Uterus (tissue), 4 donors: Measurements from ENCODE around the gene WNT7A. TPM values are rescaled to one million over a fixed set of nuclear protein-coding genes. Genes with fewer than 3 reads are reported as not detected.

Experiments
- DNase-seq, 2 donors: peaks; one replicate each; pipeline ENCODE4 v3.0.0-alpha.2; 2019 to 2020
- H3K27ac ChIP-seq, 2 donors: fragments of 200-600 bp; sonication (generic); 1 replicate in 1 of 2; 2 replicates in 1 of 2; pipeline ENCODE4 v1.5.1; 2016 to 2018
- H3K27me3 ChIP-seq, 2 donors: fragments of 200-600 bp; sonication (generic); one replicate each; pipeline ENCODE4 v1.5.1; 2018 to 2019; ENCODE audit warnings: control low read depth in 1 of 2
- H3K36me3 ChIP-seq, 2 donors: fragments of 200-600 bp; sonication (generic); one replicate each; pipeline ENCODE4 v1.5.1; 2019; ENCODE audit warnings: control low read depth in 1 of 2
- H3K4me1 ChIP-seq, 2 donors: fragments of 200-600 bp; sonication (generic); one replicate each; pipeline ENCODE4 v1.5.1; 2018 to 2019; ENCODE audit warnings: control low read depth in 1 of 2
- H3K4me3 ChIP-seq, 2 donors: fragments of 200-600 bp; sonication (generic); 1 replicate in 1 of 2; 2 replicates in 1 of 2; pipeline ENCODE4 v1.5.1; 2018 to 2019; ENCODE audit warnings: mild to moderate bottlenecking in 1 of 2
- H3K9me3 ChIP-seq, 2 donors: fragments of 200-600 bp; sonication (generic); one replicate each; pipeline ENCODE4 v1.5.1; 2019; ENCODE audit warnings: control low read depth in 1 of 2
- CTCF ChIP-seq, 4 experiments: fragments of 200-600 bp in 2 of 4; fragments of 450-650 bp in 2 of 4; sonication (generic) in 2 of 4; IDR thresholded peaks; one replicate each; pipeline ENCODE4 v1.5.1; 2016 to 2019; ENCODE audit warnings: antibody characterized with exemption in 4 of 4, mild to moderate bottlenecking in 2 of 4, moderate library complexity in 1 of 4
- POLR2A ChIP-seq, 2 donors: fragments of 450-650 bp; IDR thresholded peaks; one replicate each; pipeline ENCODE4 v1.6.1; 2016; ENCODE audit warnings: antibody characterized with exemption in 2 of 2, mild to moderate bottlenecking in 1 of 2, moderate library complexity in 1 of 2
- intact Hi-C: fragments of 100-400 bp; cut with DNase I; formaldehyde crosslinking; loops from one replicate; pipeline ENCODE4 v1.15.1; 2023; ENCODE audit warnings: low total_unique reads
- total RNA-seq, 4 donors: library from RNA; depleted of rRNA in 3 of 4; stranded (reverse); fragments of >200 nt in 3 of 4; gene quantifications; one replicate each; pipeline versions ENCODE4 v1.1.0 to v1.2.4, GENCODE V29; 2014 to 2023
- donor health status: DM: yes; HTN: yes; CAD: no.

The WNT7A gene
- total RNA-seq, 4 donors from 2014 or later, result 0.21 to 19.8 (median 0.26) TPM; not detected in 1

DNA sequence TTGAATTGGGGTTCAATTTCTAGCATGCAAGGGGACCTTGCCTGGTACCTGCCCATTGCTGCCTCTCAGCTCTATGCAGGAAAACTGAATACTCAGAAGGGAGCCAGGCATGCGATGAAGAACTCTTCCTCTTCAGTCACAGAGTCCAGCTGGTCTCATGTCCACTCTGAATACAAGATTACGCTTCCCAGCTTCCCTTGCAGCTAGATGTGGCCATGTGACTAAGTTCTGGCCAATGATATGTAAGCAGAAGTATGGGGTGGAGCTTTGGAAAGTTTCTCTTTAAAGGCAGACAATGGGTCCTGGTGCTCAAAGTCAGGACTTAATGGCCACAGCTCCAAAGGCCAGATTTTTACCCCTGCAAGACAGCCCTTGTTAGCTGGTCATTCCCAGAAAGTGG is 9.0 kb downstream of the WNT7A start:
- no peak for TF ChIP-seq POLR2A (IDR thresholded peaks at IDR 0.05)
- no peak for TF ChIP-seq CTCF (IDR thresholded peaks at IDR 0.05)
- no peak overlapping the region for H3K4me3 ChIP-seq

DNA sequence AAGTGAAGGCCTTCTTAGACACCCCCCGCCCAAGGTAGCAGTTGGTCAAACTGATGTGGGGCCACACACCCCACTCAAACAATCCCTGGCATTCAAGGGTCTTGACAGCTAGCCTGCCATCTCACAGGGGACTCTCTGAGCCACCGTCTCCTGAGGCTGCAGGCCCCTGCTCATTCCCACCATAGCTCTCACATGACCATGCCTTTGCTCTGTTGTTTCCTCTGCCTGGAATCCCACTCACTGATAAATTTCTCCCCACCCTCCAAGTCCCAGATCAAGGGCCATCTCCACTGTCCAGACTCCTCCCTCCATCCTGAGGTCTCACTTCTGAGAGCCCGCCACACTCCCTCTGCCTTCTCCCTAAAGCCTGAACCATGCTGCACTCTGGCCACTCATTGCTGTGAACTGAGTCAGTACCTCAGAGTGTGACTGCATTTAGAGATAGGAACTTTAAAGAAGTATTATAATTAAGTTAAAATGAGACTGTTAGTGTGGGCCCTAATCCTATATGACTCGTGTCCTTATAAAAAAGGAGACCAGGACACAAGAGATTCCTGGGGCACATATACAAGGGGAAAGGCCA is 10.0 kb downstream of the WNT7A start:
- no peak for TF ChIP-seq POLR2A (IDR thresholded peaks at IDR 0.05)
- TF ChIP-seq CTCF (IDR thresholded peaks at IDR 0.05), result no peak
- intact Hi-C loops, result no loop called here
- Histone ChIP-seq H3K9me3 (no peaks in the 10 kb centered on the region), H3K4me1 (no peaks in the 10 kb centered on the region), H3K36me3 (no peaks in the 10 kb centered on the region), H3K27me3 (no peaks in the 10 kb centered on the region), H3K27ac (no peak overlapping the region), H3K4me3 (no peak overlapping the region)
- DNase-seq, result no peak

More for the DNA sequence above, 9.0 kb downstream of the WNT7A start:
- H3K36me3 ChIP-seq, result no peaks in the 10 kb centered on the region
- no peak for DNase-seq
- intact Hi-C loops, result no loop called here
- H3K4me1 ChIP-seq, result no peaks in the 10 kb centered on the region
- H3K27ac ChIP-seq, result no peak overlapping the region
- H3K9me3 ChIP-seq, result no peaks in the 10 kb centered on the region
- H3K27me3 ChIP-seq, result no peaks in the 10 kb centered on the region

DNA sequence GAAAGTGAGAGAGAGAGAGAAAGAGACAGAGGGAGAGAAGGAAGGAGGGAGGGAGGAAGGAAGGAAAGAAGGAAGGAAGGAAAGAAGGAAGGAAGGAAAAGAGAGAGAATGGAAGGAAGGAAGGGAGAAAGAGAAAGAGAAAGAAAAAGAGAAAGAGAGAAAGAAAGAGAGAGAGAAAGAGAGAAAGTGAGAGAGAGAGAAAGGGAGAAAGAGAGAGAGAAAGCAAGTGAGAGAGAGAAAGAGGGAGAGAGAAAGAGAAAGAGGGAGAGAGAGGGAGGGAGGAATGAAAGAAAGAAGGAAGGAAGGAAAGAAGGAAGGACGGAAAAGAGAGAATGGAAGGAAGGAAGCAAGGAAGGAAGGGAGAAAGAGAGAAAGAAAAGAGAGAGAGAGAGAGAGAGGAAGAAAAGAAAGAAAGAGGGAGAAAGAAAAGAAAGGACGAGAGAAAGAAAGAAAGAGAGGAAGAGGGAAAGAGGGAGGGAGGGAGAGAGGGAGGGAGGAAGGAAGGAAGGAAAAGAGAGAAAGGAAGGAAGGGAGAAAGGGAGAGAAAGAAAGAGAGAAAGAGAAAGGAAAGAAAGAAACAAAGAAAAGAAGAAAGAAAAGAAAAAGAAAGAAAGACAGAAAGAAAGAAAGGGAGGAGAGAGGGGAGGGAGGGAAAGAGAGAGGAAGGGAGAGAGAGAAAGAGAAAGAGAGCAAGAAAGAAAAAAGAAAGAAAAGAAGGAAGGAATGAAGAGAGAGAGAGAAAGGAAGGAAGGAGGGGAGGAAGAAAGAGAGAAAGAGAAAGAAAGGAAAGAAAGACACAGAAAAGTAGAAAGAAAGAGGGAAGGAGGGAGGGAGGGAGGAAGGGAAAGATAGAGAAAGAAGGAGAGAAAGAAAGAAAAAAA is 10.8 kb downstream of the WNT7A start:
- TF ChIP-seq CTCF (IDR thresholded peaks at IDR 0.05) (no peak), POLR2A (IDR thresholded peaks at IDR 0.05) (no peak)
- Histone ChIP-seq H3K4me3 (no peak overlapping the region), H3K36me3 (no peaks in the 10 kb centered on the region), H3K4me1 (no peaks in the 10 kb centered on the region), H3K27me3 (no peaks in the 10 kb centered on the region), H3K9me3 (no peaks in the 10 kb centered on the region), H3K27ac (no peak overlapping the region)
- intact Hi-C loops, result no loop called here
- DNase-seq, result no peak

DNA sequence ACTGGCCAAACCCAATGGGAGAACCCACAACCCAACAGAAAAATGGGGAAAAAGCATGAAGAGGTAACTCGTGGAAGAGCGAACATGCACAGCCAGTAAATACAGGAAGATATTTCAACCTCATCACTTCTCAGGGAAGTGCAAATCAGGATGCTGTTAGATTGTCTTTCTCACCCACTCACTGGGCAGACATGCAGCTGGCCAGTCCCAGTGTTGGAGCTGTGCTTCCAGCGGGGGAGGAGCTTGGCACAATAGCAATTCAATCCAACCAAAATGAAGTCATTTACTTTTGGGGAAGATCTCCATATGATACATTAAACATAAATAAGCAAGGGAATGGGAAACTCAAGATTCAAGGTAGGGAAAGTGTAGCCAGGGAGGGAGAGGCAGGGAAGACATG is 12.1 kb downstream of the WNT7A start:
- Histone ChIP-seq H3K27me3 (no peaks in the 10 kb centered on the region), H3K9me3 (no peaks in the 10 kb centered on the region), H3K4me1 (no peaks in the 10 kb centered on the region), H3K4me3 (no peak overlapping the region), H3K36me3 (no peaks in the 10 kb centered on the region), H3K27ac (no peak overlapping the region)
- TF ChIP-seq POLR2A (IDR thresholded peaks at IDR 0.05), result no peak
- intact Hi-C loops, result no loop called here
- DNase-seq, result no peak

GRCh38 chr3:13866041-13866965 is 13.6 kb downstream of the WNT7A start:
- Histone ChIP-seq H3K4me3 (no peak overlapping the region), H3K9me3 (no peaks in the 10 kb centered on the region), H3K36me3 (no peaks in the 10 kb centered on the region), H3K27ac (no peak overlapping the region), H3K27me3 (no peaks in the 10 kb centered on the region), H3K4me1 (no peaks in the 10 kb centered on the region)
- intact Hi-C loops, result no loop called here
- DNase-seq, result no peak
- TF ChIP-seq CTCF (IDR thresholded peaks at IDR 0.05), result no peak
